PFSK-1 (cell line): Measurements from ENCODE around the gene PDE8B.

Source experiments
- POLR2AphosphoS5 ChIP-seq: IDR thresholded peaks from 2 replicates; pipeline ENCODE4 v1.6.1; 2012; ENCODE audit warnings: low read depth, mild to moderate bottlenecking, control low read depth, low read length, moderate library complexity
- REST ChIP-seq, 2 experiments: IDR thresholded peaks; 2 replicates each; pipeline versions ENCODE4 v1.6.1 to v1.8.0; 2011 to 2012; ENCODE audit warnings: low read depth in 2 of 2, low read length in 2 of 2, control low read depth in 1 of 2, inconsistent platforms in 1 of 2, mild to moderate bottlenecking in 1 of 2, moderate library complexity in 1 of 2; ENCODE audit not compliant: insufficient read depth in 1 of 2
- SIN3A ChIP-seq: IDR thresholded peaks from 2 replicates; pipeline ENCODE4 v1.6.1; 2012; ENCODE audit warnings: mild to moderate bottlenecking, low read length, moderate library complexity, borderline replicate concordance; ENCODE audit not compliant: insufficient read depth
- TAF1 ChIP-seq: IDR thresholded peaks from 2 replicates; pipeline ENCODE4 v1.6.1; 2012; ENCODE audit warnings: low read length, control low read depth, borderline replicate concordance; ENCODE audit not compliant: insufficient read depth

- no peak for TF ChIP-seq POLR2AphosphoS5
- TF ChIP-seq SIN3A = no peak
- no peak for TF ChIP-seq REST (IDR thresholded peaks at IDR 0.05; ENCODE audit: insufficient read depth in 1 of 2, low read depth in 2 of 2, low read length in 2 of 2)
- no peak for TF ChIP-seq TAF1
These were observed 71.5 kb downstream of the PDE8B start for GRCh38 chr5:77281969-77282336.
